SK-N-SH treated with all-trans-retinoic acid at 6 μM for 48 hours (cell line): ENCODE measurements around the gene CELF3.
A peak's percentile ranks its signal among the peaks of the same experiment; 100 is the strongest.

Experiments used
- ATAC-seq: fragments of 200-7000 bp; cut with Tn5 transposase; 3 replicates; pipeline ENCODE4 v1.9.1; 2020; ENCODE audit warnings: mild to moderate bottlenecking, moderate library complexity
- ARNTL ChIP-seq: fragments of 450-650 bp; formaldehyde crosslinking; IDR thresholded peaks from 2 replicates; pipeline ENCODE4 v1.5.0; 2020; ENCODE audit warnings: low read depth, mild to moderate bottlenecking, moderate library complexity, borderline replicate concordance
- BACH2 ChIP-seq: fragments of 250-450 bp; sonication (Bioruptor Pico); IDR thresholded peaks from 2 replicates; pipeline ENCODE4 v1.9.0; 2021; ENCODE audit warnings: mild to moderate bottlenecking, borderline replicate concordance
- CSDC2 ChIP-seq: fragments of 250-450 bp; sonication (Bioruptor Pico); IDR thresholded peaks from 2 replicates; pipeline ENCODE4 v1.5.0; 2020; ENCODE audit warnings: mild to moderate bottlenecking, moderate library complexity
- ESRRG ChIP-seq: fragments of 250-450 bp; sonication (Bioruptor Pico); IDR thresholded peaks from 2 replicates; pipeline ENCODE4 v1.6.1; 2021; ENCODE audit warnings: mild to moderate bottlenecking
- GLIS3 ChIP-seq: fragments of 250-450 bp; sonication (Bioruptor Pico); IDR thresholded peaks from 2 replicates; pipeline ENCODE4 v1.5.0; 2020; ENCODE audit warnings: mild to moderate bottlenecking, moderate library complexity
- ISL1 ChIP-seq: fragments of 250-450 bp; sonication (Bioruptor Pico); IDR thresholded peaks from 2 replicates; pipeline ENCODE4 v2.1.2; 2022; ENCODE audit warnings: mild to moderate bottlenecking, moderate library complexity
- PPARA ChIP-seq: fragments of 250-450 bp; sonication (Bioruptor Pico); IDR thresholded peaks from 2 replicates; pipeline ENCODE4 v1.5.0; 2020; ENCODE audit warnings: mild to moderate bottlenecking, borderline replicate concordance
- RARB ChIP-seq: fragments of 250-450 bp; sonication (Bioruptor Pico); IDR thresholded peaks from 2 replicates; pipeline ENCODE4 v1.8.0; 2021; ENCODE audit warnings: mild to moderate bottlenecking, moderate library complexity
- SNAI2 ChIP-seq: fragments of 250-450 bp; sonication (Bioruptor Pico); IDR thresholded peaks from 2 replicates; pipeline ENCODE4 v1.5.0; 2020; ENCODE audit warnings: mild to moderate bottlenecking, moderate library complexity
- TCF4 ChIP-seq: fragments of 250-450 bp; sonication (Bioruptor Pico); IDR thresholded peaks from 2 replicates; pipeline ENCODE4 v1.8.0; 2021; ENCODE audit warnings: mild to moderate bottlenecking, moderate library complexity, borderline replicate concordance
- TOX ChIP-seq: fragments of 250-450 bp; sonication (Bioruptor Pico); IDR thresholded peaks from 2 replicates; pipeline ENCODE4 v1.8.0; 2021; ENCODE audit warnings: mild to moderate bottlenecking, moderate library complexity, borderline replicate concordance
- TSHZ2 ChIP-seq: fragments of 250-450 bp; sonication (Bioruptor Pico); IDR thresholded peaks from 2 replicates; pipeline ENCODE4 v1.5.0; 2020; ENCODE audit warnings: mild to moderate bottlenecking, moderate library complexity
- ZC3H10 ChIP-seq: fragments of 250-450 bp; sonication (Bioruptor Pico); IDR thresholded peaks from 2 replicates; pipeline ENCODE4 v1.5.1; 2021; ENCODE audit warnings: mild to moderate bottlenecking, moderate library complexity
- ZFP3 ChIP-seq: fragments of 250-450 bp; sonication (Bioruptor Pico); IDR thresholded peaks from 2 replicates; pipeline ENCODE4 v1.5.0; 2020; ENCODE audit warnings: mild to moderate bottlenecking, moderate library complexity
- ZFP30 ChIP-seq: fragments of 450-650 bp; formaldehyde crosslinking; IDR thresholded peaks from 2 replicates; pipeline ENCODE4 v1.5.0; 2022; ENCODE audit warnings: mild to moderate bottlenecking, moderate library complexity
- ZNF70 ChIP-seq: fragments of 450-650 bp; formaldehyde crosslinking; IDR thresholded peaks from 2 replicates; pipeline ENCODE4 v1.5.0; 2020; ENCODE audit warnings: mild to moderate bottlenecking, moderate library complexity
- ZNF8 ChIP-seq: fragments of 450-650 bp; formaldehyde crosslinking; IDR thresholded peaks from 2 replicates; pipeline ENCODE4 v1.5.0; 2020; ENCODE audit warnings: mild to moderate bottlenecking, moderate library complexity
- TF ChIP-seq, protein P1 (sequence below): fragments of 250-450 bp; sonication (Bioruptor Pico); IDR thresholded peaks from 2 replicates; pipeline ENCODE4 v1.8.0; 2021; ENCODE audit warnings: low read depth, mild to moderate bottlenecking, moderate library complexity, borderline replicate concordance
- TF ChIP-seq, protein P2 (sequence below): fragments of 250-450 bp; sonication (Bioruptor Pico); IDR thresholded peaks from 2 replicates; pipeline ENCODE4 v1.5.1; 2020; ENCODE audit warnings: low read depth, mild to moderate bottlenecking, moderate library complexity
- TF ChIP-seq, protein P3 (sequence below): fragments of 250-450 bp; sonication (Bioruptor Pico); IDR thresholded peaks from 2 replicates; pipeline ENCODE4 v1.8.0; 2020; ENCODE audit warnings: mild to moderate bottlenecking, moderate library complexity, borderline replicate concordance
- TF ChIP-seq, protein P4 (sequence below): fragments of 250-450 bp; sonication (Bioruptor Pico); IDR thresholded peaks from 2 replicates; pipeline ENCODE4 v1.5.1; 2021; ENCODE audit warnings: mild to moderate bottlenecking, moderate library complexity

Gene CELF3

GRCh38 chr1:151729966-151730291 lies 13.3 kb upstream of the CELF3 start:
- TF ChIP-seq RARB (CRISPR knock-in tag) (no peak), SNAI2 (no peak), PPARA (CRISPR knock-in tag) (no peak), TSHZ2 (CRISPR knock-in tag) (no peak)
- ATAC-seq = no peak

GRCh38 chr1:151729157-151729965 lies 12.8 kb upstream of the CELF3 start:
- no peak for ATAC-seq
- no peak for TF ChIP-seq ZFP3 (CRISPR knock-in tag)
- no peak for TF ChIP-seq ZNF70 (CRISPR knock-in tag)
- TF ChIP-seq ZFP30 (CRISPR knock-in tag) = no peak
- no peak for TF ChIP-seq ZC3H10 (CRISPR knock-in tag)
- no peak for TF ChIP-seq SNAI2
- no peak for TF ChIP-seq ISL1 (CRISPR knock-in tag)
- no peak for TF ChIP-seq TOX
- TF ChIP-seq, protein P1, sequence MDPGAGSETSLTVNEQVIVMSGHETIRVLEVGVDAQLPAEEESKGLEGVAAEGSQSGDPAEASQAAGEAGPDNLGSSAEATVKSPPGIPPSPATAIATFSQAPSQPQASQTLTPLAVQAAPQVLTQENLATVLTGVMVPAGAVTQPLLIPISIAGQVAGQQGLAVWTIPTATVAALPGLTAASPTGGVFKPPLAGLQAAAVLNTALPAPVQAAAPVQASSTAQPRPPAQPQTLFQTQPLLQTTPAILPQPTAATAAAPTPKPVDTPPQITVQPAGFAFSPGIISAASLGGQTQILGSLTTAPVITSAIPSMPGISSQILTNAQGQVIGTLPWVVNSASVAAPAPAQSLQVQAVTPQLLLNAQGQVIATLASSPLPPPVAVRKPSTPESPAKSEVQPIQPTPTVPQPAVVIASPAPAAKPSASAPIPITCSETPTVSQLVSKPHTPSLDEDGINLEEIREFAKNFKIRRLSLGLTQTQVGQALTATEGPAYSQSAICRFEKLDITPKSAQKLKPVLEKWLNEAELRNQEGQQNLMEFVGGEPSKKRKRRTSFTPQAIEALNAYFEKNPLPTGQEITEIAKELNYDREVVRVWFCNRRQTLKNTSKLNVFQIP (CRISPR knock-in tag) = no peak
- TF ChIP-seq TCF4 = no peak
- TF ChIP-seq, protein P2, sequence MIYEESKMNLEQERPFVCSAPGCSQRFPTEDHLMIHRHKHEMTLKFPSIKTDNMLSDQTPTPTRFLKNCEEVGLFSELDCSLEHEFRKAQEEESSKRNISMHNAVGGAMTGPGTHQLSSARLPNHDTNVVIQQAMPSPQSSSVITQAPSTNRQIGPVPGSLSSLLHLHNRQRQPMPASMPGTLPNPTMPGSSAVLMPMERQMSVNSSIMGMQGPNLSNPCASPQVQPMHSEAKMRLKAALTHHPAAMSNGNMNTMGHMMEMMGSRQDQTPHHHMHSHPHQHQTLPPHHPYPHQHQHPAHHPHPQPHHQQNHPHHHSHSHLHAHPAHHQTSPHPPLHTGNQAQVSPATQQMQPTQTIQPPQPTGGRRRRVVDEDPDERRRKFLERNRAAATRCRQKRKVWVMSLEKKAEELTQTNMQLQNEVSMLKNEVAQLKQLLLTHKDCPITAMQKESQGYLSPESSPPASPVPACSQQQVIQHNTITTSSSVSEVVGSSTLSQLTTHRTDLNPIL (CRISPR knock-in tag) = no peak
- TF ChIP-seq GLIS3 (CRISPR knock-in tag) = no peak
- no peak for TF ChIP-seq PPARA (CRISPR knock-in tag)
- no peak for TF ChIP-seq TSHZ2 (CRISPR knock-in tag)
- no peak for TF ChIP-seq ESRRG (CRISPR knock-in tag)

DNA sequence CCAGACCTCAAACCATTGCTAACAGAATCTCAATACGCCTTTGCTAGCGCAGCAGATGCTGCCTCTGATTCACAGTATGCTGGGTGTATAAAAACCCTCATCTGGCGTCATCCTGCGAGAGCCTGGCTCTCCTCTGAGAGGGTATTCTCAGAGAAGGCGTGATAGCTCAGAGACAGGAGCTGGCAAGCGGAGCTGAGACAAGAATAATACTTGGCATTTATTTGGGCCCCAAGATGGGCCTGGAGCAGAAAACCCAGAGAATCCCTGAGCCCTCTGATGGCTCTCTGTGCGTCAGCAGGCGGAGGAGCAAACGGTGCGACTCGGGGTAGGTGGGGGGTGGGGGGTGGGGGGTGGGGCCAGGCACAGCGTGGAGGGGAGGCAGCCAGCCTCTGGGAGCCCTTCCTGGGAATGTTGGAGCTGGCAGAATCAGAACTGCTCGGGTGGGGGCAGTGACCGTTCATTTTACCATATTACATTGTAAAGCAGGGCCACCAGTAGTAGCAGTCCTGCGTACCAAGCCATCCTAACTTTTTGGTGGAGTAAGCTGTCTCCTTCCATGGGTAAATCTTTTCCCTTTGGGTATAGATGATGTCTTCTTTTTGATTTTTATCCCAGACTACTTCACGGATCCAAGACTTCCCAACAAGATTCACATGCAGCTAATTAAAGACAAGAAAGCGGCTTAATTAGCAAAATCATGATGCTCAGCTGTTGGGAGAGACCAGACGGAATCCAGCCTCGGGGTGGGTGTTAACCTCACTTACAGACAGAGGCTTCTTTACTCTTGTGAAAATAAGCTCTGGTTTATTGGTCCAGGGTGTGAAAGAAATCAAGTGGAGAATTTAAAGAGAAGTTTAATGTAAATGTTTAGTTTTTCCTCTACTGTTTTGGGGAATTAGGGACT lies 11.8 kb upstream of the CELF3 start:
- ATAC-seq = peak; percentile 91
- TF ChIP-seq GLIS3 (CRISPR knock-in tag) (no peak), CSDC2 (CRISPR knock-in tag) (no peak), ARNTL (no peak), BACH2 (CRISPR knock-in tag) (no peak), ZFP30 (CRISPR knock-in tag) (no peak), TCF4 (no peak), ZNF8 (no peak), ESRRG (CRISPR knock-in tag) (no peak), TSHZ2 (CRISPR knock-in tag) (no peak)
- TF ChIP-seq, protein P3, sequence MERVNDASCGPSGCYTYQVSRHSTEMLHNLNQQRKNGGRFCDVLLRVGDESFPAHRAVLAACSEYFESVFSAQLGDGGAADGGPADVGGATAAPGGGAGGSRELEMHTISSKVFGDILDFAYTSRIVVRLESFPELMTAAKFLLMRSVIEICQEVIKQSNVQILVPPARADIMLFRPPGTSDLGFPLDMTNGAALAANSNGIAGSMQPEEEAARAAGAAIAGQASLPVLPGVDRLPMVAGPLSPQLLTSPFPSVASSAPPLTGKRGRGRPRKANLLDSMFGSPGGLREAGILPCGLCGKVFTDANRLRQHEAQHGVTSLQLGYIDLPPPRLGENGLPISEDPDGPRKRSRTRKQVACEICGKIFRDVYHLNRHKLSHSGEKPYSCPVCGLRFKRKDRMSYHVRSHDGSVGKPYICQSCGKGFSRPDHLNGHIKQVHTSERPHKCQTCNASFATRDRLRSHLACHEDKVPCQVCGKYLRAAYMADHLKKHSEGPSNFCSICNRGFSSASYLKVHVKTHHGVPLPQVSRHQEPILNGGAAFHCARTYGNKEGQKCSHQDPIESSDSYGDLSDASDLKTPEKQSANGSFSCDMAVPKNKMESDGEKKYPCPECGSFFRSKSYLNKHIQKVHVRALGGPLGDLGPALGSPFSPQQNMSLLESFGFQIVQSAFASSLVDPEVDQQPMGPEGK (CRISPR knock-in tag) = no peak
- TF ChIP-seq, protein P4, sequence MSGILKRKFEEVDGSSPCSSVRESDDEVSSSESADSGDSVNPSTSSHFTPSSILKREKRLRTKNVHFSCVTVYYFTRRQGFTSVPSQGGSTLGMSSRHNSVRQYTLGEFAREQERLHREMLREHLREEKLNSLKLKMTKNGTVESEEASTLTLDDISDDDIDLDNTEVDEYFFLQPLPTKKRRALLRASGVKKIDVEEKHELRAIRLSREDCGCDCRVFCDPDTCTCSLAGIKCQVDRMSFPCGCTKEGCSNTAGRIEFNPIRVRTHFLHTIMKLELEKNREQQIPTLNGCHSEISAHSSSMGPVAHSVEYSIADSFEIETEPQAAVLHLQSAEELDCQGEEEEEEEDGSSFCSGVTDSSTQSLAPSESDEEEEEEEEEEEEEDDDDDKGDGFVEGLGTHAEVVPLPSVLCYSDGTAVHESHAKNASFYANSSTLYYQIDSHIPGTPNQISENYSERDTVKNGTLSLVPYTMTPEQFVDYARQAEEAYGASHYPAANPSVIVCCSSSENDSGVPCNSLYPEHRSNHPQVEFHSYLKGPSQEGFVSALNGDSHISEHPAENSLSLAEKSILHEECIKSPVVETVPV (CRISPR knock-in tag) = no peak
